Muscle of arm (tissue), 12 donors: ENCODE results near the gene EPB41L2. TPM values are rescaled to one million over a fixed set of nuclear protein-coding genes. Genes with fewer than 3 reads are reported as not detected.
"Not testable (repeated sequence)": the region's sequence is repeated elsewhere in the genome, so short reads cannot be mapped to it uniquely, and the experiment has no call there.

Experiments
- DNase-seq: peaks from one replicate; pipeline ENCODE4 v3.0.0-alpha.2; 2013
- polyA plus RNA-seq, 12 donors: library from polyadenylated mRNA; unstranded; fragments of 120-200 nt; gene quantifications; one replicate each; pipeline ENCODE4 v1.2.1, GENCODE V29; 2013; ENCODE audit not compliant: insufficient read length in 12 of 12

Gene EPB41L2
- polyA plus RNA-seq, 12 donors = 165 to 362 (median 233) TPM; not detected in 1

GRCh38 chr6:130811932-130812331 lies 251.1 kb downstream of the EPB41L2 start:
- no peak for DNase-seq

- no peak for DNase-seq
Observed at GRCh38 chr6:130810307-130811030, 252.6 kb downstream of the EPB41L2 start.

GRCh38 chr6:130801368-130801767 lies 261.7 kb downstream of the EPB41L2 start:
- DNase-seq = not testable (repeated sequence)

GRCh38 chr6:130797061-130797460 lies 266.0 kb downstream of the EPB41L2 start:
- no peak for DNase-seq

GRCh38 chr6:130796313-130796905 lies 266.6 kb downstream of the EPB41L2 start:
- DNase-seq = peak; percentile 20

- DNase-seq = peak; percentile 25
Observed at GRCh38 chr6:130794738-130795137, 268.3 kb downstream of the EPB41L2 start.

- no peak for DNase-seq
Observed at GRCh38 chr6:130794010-130794697, 268.9 kb downstream of the EPB41L2 start.

Other genes with a start within 250 kb of the EPB41L2 start
- under 1 TPM in 10 of 12 donors, not detected in 2; 0.05 to 0.47 (median 0.10) TPM for gene SMLR1, start 235.8 kb downstream of the EPB41L2 start, polyA plus RNA-seq
- gene AKAP7, start 72.2 kb upstream of the EPB41L2 start, polyA plus RNA-seq = 10 to 100 TPM in 11 of 12 donors, not detected in 1; 12.6 to 46.6 (median 15.2) TPM